ENCODE measurements around the gene ATRX.

GRCh38 chrX:77771601-77772000 lies 14.4 kb downstream of the ATRX start:
- TF ChIP-seq POLR2A (IDR thresholded peaks at IDR 0.05; ENCODE audit: low read depth, low read length) (no peak), POLR2AphosphoS5 (IDR thresholded peaks at IDR 0.05; ENCODE audit: low read depth, low read length) (no peak), TAF1 (IDR thresholded peaks at IDR 0.05; ENCODE audit: borderline replicate concordance, low read depth, low read length) (no peak)

Data from GM12892 (cell line).